Mucosa of gallbladder (tissue), 1 donor: ENCODE measurements around the gene DPP7. TPM values are rescaled to one million over a fixed set of nuclear protein-coding genes. Genes with fewer than 3 reads are reported as not detected.

Experiments
- DNase-seq: peaks from one replicate; pipeline ENCODE4 v3.0.0-alpha.2; 2020; ENCODE audit warnings: low spot score
- total RNA-seq: library from RNA; stranded (reverse); gene quantifications from one replicate; pipeline ENCODE4 v1.2.1, GENCODE V29; 2021
- donor health status: DM: no; HTN: no; CAD: no.

Gene DPP7
- total RNA-seq, 1 donor from 2014 or later, result 199 TPM

DNA sequence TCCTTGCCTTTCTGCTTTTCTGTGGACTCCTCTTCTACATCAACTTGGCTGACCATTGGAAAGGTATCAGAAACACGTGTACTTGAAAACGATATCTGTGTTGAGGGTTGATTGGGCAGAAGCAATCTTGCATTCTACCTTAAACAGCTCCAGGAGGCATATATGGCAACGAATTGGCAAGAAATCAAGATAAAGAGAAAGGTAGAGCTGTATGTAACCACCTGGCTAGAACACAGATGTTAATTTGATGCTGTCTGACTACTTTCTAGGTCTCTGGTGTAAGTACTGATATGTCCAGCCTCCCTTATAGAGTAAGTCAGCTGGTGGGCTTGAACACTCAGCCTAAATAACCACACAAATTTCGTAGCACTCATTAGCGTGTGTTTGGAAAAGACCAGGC, 26.4 kb downstream of the DPP7 start:
- DNase-seq, result no peak

DNA sequence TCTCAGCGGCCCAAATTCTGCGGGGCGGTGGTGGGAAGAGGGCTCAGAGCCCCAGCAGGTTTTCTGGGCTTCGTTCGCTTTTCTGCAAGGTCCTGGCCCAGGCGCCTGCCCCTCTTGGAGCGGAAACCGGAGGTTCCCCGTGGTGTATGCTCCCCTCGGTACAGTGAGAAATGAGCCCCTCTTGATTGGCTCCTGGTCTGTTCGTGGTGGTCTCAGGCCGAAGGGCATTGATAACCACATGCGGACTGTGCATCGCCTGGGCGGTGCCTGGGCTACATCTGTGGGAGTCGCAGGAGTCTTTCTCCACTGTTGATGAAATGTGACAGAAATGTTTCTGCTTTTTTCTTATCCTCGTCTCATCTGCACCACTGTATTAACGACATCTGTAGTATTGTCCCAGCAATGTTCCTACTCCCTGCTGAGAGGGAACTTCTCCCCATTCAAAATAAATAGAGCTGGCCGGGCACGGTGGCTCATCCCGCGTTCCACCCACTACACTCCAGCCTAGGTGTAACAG, 27.1 kb downstream of the DPP7 start:
- no peak for DNase-seq

- peak; percentile 99 for DNase-seq
Measured at GRCh38 chr9:137086531-137087408, 27.8 kb downstream of the DPP7 start, which contains the start of gene MAN1B1. TSS of gene MAN1B1 (plus strand) at chr9:137086985. CDS start at chr9:137087000, 15 bp downstream.

DNA sequence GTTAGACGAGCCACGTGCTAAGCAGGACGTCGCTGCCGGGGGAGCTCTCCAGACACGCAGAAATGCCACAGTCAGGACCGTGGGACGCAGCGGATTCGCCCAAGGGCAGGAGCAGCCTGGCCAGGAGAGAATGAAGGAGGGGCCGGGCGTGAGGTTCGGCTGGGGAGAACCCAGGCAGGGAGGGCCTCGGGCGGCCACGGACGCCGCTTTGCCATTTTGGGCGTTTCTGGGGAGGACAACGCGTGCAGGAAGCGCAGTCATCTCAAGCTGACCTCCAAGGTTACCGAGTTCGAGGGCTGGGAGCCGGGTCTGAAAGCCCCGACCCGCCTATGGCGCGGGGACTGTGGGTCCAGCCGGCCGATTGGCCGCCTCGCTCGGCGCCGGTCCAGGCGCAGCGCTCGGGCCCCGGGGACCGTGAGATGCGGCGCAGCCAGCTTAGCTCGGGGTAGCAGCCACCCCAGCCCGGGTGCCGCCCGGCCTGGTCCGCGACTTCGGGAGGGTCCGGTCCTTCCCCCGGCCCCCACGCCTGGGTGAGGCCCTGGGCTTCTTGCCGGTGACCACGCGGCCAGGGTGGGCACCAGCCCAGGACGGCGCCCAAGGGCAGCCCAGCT, 28.5 kb downstream of the DPP7 start:
- DNase-seq, result no peak

- no peak for DNase-seq
Measured at GRCh38 chr9:137084526-137084925, 30.0 kb downstream of the DPP7 start.

GRCh38 chr9:137083394-137084004, 31.0 kb downstream of the DPP7 start:
- DNase-seq, result peak; percentile 65

- DNase-seq, result no peak
Measured at GRCh38 chr9:137082925-137083290, 31.6 kb downstream of the DPP7 start.

DNA sequence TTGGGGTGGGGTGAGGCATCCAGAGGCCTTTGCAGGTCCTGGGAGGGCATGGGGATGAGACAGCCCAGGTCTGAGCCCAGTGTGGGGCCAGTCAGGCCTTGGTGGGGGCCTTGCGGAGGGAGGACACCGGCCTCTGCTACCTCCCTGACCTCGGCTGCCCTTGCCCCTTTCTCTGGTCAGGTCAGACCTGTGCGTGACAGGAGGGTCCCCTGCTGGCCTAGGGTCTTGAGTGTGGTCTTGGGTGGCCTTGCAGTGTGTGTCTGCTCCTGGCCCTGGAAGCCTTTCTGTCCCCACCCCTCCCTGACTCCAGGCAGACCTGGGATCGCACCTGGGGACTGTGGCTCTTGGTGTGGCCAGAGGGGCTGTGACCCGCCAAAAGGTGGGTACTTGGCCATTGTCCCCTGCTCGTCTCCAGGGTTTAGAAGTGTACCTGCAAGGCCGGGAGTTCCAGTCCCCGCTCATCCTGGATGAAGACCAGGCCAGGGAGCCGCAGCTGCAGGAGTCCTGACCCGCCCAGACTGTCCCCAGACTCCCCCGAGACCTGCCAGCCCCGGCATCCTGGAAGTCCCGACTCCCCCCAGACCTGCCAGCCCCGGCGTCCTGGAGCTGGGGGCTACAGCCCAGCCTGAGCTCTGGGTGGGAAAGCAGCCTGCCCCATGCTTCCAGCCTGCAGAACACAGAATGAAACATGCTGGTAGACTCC, 32.2 kb downstream of the DPP7 start:
- no peak for DNase-seq

GRCh38 chr9:137080260-137081122, 34.0 kb downstream of the DPP7 start:
- no peak for DNase-seq

- DNase-seq, result no peak
Measured at GRCh38 chr9:137079401-137079787, 35.1 kb downstream of the DPP7 start.

DNA sequence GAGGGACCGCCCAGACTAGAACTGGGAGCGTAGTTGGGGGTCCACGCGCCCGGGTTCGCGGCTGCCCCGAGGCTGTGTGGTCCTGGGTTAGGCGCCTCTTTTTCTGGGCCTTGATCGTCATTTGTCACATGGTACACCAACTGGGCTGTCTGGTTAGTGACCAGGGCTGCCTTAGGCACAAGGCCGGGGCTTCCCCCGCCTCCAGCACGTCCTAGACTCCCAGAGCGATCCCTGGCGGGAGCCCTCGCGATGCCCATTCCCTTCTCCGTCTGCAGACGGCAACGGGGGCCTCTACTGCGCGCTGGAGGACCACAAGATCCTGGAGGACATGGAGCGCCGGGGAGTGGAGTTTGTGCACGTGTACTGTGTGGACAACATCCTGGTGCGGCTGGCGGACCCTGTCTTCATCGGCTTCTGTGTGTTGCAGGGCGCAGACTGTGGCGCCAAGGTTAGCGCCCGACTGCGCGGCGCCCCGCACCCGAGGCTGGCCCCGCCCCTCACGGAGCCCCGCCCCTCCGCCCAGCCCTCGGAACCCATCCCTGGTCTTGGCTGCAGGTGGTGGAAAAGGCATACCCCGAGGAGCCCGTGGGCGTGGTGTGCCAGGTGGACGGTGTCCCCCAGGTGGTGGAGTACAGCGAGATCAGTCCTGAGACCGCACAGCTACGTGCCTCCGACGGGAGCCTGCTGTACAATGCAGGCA, 35.7 kb downstream of the DPP7 start:
- no peak for DNase-seq

DNA sequence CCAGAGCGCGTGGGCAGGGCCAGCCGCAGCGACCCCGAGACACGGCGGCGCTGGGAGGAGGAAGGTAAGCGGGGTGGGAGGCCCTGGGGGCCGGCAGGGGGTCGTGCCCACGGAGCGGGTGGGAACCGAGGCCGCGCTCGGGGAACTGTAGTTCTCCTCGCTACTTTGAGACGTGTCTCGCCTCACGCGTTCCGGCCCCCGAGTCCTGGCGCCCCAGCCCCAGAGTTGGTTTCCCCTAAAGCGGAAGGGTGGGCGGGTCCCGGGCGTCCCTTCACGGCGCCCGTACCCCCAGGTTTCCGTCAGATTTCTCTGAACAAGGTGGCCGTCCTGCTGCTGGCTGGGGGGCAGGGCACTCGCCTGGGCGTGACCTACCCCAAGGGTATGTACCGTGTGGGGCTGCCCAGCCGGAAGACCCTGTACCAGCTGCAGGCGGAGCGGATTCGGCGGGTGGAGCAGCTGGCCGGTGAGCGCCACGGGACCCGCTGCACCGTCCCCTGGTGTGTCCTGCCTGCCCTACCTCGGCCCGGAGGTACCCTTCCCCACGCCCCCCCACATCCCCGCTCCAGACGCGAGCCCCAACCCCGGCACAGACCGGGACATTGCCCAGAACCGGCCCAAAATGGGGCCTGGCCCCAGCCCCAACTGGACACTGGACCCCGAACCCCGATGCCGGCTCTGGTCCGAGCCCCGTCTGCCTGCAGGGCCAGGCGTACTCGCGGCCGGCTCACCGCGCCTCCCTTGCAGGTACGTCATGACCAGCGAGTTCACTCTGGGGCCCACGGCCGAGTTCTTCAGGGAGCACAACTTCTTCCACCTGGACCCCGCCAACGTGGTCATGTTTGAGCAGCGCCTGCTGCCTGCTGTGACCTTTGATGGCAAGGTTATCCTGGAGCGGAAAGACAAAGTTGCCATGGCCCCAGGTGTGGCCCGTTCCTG, 36.5 kb downstream of the DPP7 start:
- DNase-seq, result no peak

DNA sequence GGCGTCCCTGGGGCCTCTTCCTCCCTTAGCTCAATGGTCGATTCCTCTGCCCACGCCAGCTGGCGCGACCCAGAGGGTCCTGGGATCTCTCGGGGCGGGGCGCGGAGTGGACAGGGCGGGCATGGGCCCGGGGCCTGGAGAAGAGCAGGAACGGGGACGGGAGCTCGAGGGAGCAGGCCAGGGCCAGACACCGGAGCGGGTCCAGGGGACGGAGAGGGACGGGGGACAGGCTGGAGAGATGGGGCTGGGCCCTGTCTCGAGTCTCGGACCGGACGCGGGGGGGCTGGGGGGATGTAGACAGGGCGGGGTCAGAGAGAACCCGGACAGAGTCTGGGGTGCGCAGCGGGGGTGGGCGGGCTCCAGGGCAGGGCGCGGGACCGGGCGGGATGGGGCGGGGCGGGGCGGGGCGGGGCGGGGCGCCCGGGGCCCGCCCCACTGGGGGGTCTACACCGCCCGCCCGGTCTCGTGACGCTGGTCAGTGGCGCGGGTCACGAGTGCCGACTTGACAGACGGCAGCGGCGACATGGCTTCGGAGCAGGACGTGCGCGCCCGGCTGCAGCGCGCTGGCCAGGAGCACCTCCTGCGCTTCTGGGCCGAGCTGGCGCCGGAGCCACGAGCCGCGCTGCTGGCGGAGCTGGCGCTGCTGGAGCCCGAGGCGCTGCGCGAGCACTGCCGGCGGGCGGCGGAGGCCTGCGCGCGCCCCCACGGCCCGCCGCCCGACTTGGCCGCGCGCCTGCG, 37.4 kb downstream of the DPP7 start, which contains the start of gene UAP1L1:
TSS of gene UAP1L1 (plus strand) at position 508 of the 738 bp plus-strand sequence. CDS start at position 524, 16 bp downstream.
- peak; percentile 72 for DNase-seq

GRCh38 chr9:137076636-137077009, 37.9 kb downstream of the DPP7 start:
- DNase-seq, result no peak

DNA sequence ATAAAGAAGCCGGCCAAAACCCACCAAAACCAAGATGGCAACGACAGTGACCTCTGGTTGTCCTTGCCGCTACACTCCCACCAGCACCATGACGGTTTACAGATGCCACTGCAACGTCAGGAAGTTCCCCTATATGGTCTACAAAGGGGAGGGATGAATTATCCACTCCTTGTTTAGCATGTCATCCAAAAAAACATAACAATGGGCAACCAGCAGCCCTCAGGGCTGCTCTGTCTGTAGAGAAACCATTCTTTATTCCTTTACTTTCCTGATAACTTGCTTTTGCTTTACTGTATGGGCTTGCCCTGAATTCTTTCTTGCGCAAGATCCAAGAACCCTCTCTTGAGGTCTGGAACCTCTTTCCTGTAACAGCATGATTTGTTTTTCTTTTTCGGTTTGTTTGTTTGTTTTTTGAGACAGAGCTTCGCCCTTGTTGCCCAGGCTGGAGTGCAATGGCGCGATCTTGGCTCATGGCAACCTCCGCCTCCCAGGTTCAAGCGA, 39.2 kb downstream of the DPP7 start:
- no peak for DNase-seq

DNA sequence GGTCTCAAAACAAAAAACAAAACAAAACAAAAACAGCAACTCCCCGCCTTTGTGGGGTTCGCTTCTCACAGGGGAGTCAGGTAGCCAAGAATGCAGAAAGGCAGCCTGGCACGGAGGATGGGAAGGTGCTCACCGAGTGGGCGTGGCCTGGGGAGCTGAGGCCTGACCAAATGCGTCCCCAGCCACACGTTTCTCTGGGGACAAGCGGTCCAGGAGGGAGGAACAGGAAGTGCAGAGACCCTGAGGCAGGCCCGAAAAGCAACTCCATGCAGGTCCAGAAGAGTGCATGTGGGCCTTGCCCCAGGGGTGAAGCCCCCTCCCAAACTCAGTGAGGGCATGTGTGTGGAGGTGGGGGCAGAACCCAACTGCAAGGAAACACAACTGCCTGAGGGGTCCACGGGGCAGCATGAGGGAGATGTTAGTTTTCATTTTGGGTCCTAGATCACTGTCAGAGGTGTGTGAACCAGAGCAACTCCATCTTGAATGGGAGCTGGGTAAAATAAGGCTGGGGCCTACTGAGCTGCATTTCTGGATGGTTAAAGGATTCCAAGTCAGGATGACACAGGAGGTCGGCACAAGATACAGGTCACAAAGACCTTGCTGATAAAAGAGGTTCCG, 39.8 kb downstream of the DPP7 start:
- no peak for DNase-seq

DNA sequence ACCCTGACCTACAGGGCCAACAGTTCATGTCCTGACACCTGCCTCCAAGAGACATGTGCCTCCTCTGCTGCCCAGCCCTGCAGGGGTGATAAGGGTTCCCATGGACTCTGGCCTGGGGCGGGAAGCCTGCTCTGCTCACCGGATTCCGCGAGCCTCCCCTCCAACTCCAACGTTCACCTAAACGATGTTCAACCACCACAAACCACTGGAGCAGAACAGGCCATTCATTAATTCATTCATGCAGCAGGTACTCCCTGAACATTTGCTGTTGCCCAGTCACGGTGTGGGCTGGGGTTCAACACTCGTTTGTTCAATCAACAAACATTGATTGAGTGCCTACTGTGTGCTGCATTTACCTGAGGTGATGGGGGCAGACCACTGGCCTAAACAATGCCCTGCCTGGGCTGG, 40.5 kb downstream of the DPP7 start:
- DNase-seq, result no peak

- DNase-seq, result no peak
Measured at GRCh38 chr9:137071282-137071681, 43.3 kb downstream of the DPP7 start.
